C4-2B (cell line): ENCODE data around the gene PRR23A.

Experiments used
- H3K27ac ChIP-seq: fragments of 450-650 bp; 2 replicates; pipeline ENCODE4 v1.5.1; 2017
- ZFX ChIP-seq: fragments of 450-650 bp; IDR thresholded peaks from 2 replicates; pipeline ENCODE4 v1.6.1; 2017
- TF ChIP-seq, protein P1 (sequence below): fragments of 450-650 bp; conservative IDR thresholded peaks from 2 replicates; pipeline ENCODE4 v1.5.1; 2017; ENCODE audit warnings: mild to moderate bottlenecking

Gene PRR23A

GRCh38 chr3:139024968-139025367, 18.9 kb upstream of the PRR23A start:
- no peak for TF ChIP-seq ZFX
- TF ChIP-seq, protein P1, sequence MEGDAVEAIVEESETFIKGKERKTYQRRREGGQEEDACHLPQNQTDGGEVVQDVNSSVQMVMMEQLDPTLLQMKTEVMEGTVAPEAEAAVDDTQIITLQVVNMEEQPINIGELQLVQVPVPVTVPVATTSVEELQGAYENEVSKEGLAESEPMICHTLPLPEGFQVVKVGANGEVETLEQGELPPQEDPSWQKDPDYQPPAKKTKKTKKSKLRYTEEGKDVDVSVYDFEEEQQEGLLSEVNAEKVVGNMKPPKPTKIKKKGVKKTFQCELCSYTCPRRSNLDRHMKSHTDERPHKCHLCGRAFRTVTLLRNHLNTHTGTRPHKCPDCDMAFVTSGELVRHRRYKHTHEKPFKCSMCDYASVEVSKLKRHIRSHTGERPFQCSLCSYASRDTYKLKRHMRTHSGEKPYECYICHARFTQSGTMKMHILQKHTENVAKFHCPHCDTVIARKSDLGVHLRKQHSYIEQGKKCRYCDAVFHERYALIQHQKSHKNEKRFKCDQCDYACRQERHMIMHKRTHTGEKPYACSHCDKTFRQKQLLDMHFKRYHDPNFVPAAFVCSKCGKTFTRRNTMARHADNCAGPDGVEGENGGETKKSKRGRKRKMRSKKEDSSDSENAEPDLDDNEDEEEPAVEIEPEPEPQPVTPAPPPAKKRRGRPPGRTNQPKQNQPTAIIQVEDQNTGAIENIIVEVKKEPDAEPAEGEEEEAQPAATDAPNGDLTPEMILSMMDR: no peak
- H3K27ac ChIP-seq: no peak overlapping the region

- no peak for TF ChIP-seq ZFX
- TF ChIP-seq, protein P1: peak; percentile 64
- H3K27ac ChIP-seq: no peak within 1 kb of the TSS
These were observed 14.8 kb upstream of the PRR23A start, which contains the start of gene PRR23B for GRCh38 chr3:139020868-139021234. TSS of gene PRR23B (minus strand) at chr3:139020926. CDS start at chr3:139020661, 265 bp downstream.

- TF ChIP-seq, protein P1: no peak
- TF ChIP-seq ZFX: no peak
These were observed 14.2 kb upstream of the PRR23A start for GRCh38 chr3:139020036-139020867.

GRCh38 chr3:139016430-139017048, 10.5 kb upstream of the PRR23A start:
- TF ChIP-seq ZFX: no peak
- TF ChIP-seq, protein P1: no peak
- H3K27ac ChIP-seq: no peak overlapping the region

More at GRCh38 chr3:139020036-139020867, 14.2 kb upstream of the PRR23A start:
- no peak overlapping the region for H3K27ac ChIP-seq

GRCh38 chr3:139005356-139005993, 593 bp downstream of the PRR23A start:
- no peak overlapping the region for H3K27ac ChIP-seq
- TF ChIP-seq, protein P1: no peak
- TF ChIP-seq ZFX: no peak

GRCh38 chr3:138995706-138996105, 10.4 kb downstream of the PRR23A start:
- TF ChIP-seq ZFX: no peak
- TF ChIP-seq, protein P1: no peak
- no peak overlapping the region for H3K27ac ChIP-seq

GRCh38 chr3:138987181-138987580, 18.9 kb downstream of the PRR23A start:
- TF ChIP-seq, protein P1: no peak
- TF ChIP-seq ZFX: no peak

More at GRCh38 chr3:138987181-138987580, 18.9 kb downstream of the PRR23A start:
- no peak overlapping the region for H3K27ac ChIP-seq
